GM10266 (cell line): ENCODE data around the gene PDE2A.
A peak's percentile ranks its signal among the peaks of the same experiment; 100 is the strongest.

Experiments used
- DNase-seq: peaks from one replicate; pipeline ENCODE4 v3.0.0; 2012; ENCODE audit errors: extremely low spot score
- CTCF ChIP-seq: IDR thresholded peaks from 2 replicates; pipeline ENCODE4 v1.5.1; 2012; ENCODE audit warnings: mild to moderate bottlenecking, low read depth; ENCODE audit not compliant: control insufficient read depth, insufficient read depth; ENCODE audit errors: missing control alignments

PDE2A gene

GRCh38 chr11:72669527-72669926 lies 4.7 kb downstream of the PDE2A start:
- TF ChIP-seq CTCF: no peak
- no peak for DNase-seq

GRCh38 chr11:72668629-72669347 lies 5.4 kb downstream of the PDE2A start:
- DNase-seq: peak; percentile 87
- no peak for TF ChIP-seq CTCF

- no peak for TF ChIP-seq CTCF
Observed at GRCh38 chr11:72665911-72666472, 8.2 kb downstream of the PDE2A start.

GRCh38 chr11:72662036-72662435 lies 12.2 kb downstream of the PDE2A start:
- TF ChIP-seq CTCF: no peak
- DNase-seq: no peak

More at GRCh38 chr11:72665911-72666472, 8.2 kb downstream of the PDE2A start:
- DNase-seq: no peak

- no peak for DNase-seq
- no peak for TF ChIP-seq CTCF
Observed at GRCh38 chr11:72661486-72661885, 12.7 kb downstream of the PDE2A start.

- no peak for DNase-seq
- no peak for TF ChIP-seq CTCF
Observed at GRCh38 chr11:72658989-72659640, 15.1 kb downstream of the PDE2A start.
